Ovary (tissue), 3 donors: ENCODE data around the gene SMARCC1.

Experiments
- POLR2A ChIP-seq: fragments of 450-650 bp; IDR thresholded peaks from one replicate; pipeline ENCODE4 v1.6.1; 2017; ENCODE audit warnings: antibody characterized with exemption, mild to moderate bottlenecking, moderate library complexity
- TF ChIP-seq, protein P1 (sequence below), 3 donors: fragments of 450-650 bp in 2 of 3; fragments of 200-600 bp in 1 of 3; IDR thresholded peaks; one replicate each; pipeline versions ENCODE4 v1.5.1 to v1.8.0; 2016 to 2022; ENCODE audit warnings: antibody characterized with exemption in 3 of 3, mild to moderate bottlenecking in 1 of 3
- donor health status: DM: no; HTN: no; CAD: no.

DNA sequence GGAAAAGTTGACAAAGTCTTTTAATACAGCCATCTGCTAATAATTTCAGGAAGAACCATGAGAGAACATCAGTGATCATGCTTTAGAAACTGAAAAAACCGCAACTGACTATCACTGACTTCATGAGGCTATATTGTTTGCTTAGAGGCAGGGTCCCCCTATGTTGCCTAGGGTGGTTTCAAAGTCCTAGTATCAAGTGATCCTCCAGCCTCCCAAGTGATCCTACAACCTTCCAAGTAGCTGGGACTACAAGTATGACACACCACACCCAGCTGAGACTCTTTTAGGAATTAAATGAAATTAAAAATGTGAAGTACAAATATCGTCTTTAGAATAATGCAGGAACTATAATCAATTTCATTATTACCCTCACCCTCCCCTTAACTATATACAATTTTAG, 144.8 kb downstream of the SMARCC1 start:
- no peak for TF ChIP-seq POLR2A
- TF ChIP-seq, protein P1, sequence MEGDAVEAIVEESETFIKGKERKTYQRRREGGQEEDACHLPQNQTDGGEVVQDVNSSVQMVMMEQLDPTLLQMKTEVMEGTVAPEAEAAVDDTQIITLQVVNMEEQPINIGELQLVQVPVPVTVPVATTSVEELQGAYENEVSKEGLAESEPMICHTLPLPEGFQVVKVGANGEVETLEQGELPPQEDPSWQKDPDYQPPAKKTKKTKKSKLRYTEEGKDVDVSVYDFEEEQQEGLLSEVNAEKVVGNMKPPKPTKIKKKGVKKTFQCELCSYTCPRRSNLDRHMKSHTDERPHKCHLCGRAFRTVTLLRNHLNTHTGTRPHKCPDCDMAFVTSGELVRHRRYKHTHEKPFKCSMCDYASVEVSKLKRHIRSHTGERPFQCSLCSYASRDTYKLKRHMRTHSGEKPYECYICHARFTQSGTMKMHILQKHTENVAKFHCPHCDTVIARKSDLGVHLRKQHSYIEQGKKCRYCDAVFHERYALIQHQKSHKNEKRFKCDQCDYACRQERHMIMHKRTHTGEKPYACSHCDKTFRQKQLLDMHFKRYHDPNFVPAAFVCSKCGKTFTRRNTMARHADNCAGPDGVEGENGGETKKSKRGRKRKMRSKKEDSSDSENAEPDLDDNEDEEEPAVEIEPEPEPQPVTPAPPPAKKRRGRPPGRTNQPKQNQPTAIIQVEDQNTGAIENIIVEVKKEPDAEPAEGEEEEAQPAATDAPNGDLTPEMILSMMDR (IDR thresholded peaks at IDR 0.05) = no peak
